ENCODE data around the gene PHF12. TPM values are rescaled to one million over a fixed set of nuclear protein-coding genes. Genes with fewer than 3 reads are reported as not detected.

Gene PHF12
- total RNA-seq, 1 experiment from 2014 or later: 35.7 TPM

- TF ChIP-seq CEBPB (IDR thresholded peaks at IDR 0.05; ENCODE audit: low read depth): no peak
- TF ChIP-seq SIN3A (IDR thresholded peaks at IDR 0.05; ENCODE audit: low read depth): no peak
- no peak for TF ChIP-seq JUND (IDR thresholded peaks at IDR 0.05)
- TF ChIP-seq FOSL1 (IDR thresholded peaks at IDR 0.05; ENCODE audit: low read depth): no peak
- no peak for TF ChIP-seq EZH2 (IDR thresholded peaks at IDR 0.05)
- TF ChIP-seq ZNF274 (IDR thresholded peaks at IDR 0.05; ENCODE audit: low read depth, low read length): no peak
- no peak for TF ChIP-seq ATF3 (IDR thresholded peaks at IDR 0.05)
Observed at GRCh38 chr17:28951991-28952975, 965 bp upstream of the PHF12 start (continued).

- Histone ChIP-seq H3K4me3 (replicated peaks in 1 of 2; ENCODE audit: low read depth in 1 of 2, low read length in 2 of 2) (peak overlapping the region; percentile 81 to 92), H3K9ac (ENCODE audit: low read length) (peak overlapping the region; percentile 70), H3K79me2 (ENCODE audit: insufficient read depth, low read length) (peaks cover 50% of the 10 kb centered on the region), H3K9me3 (ENCODE audit: control insufficient read depth in 1 of 2, insufficient read depth in 1 of 2, low read depth in 1 of 2, low read length in 2 of 2) (no peaks in the 10 kb centered on the region), H4K20me1 (ENCODE audit: insufficient read depth) (no peaks in the 10 kb centered on the region), H3K36me3 (ENCODE audit: control insufficient read depth in 1 of 2, insufficient read depth in 2 of 2, low read length in 2 of 2) (peaks cover 2 to 6% of the 10 kb centered on the region in 2 experiments; a peak in 2 of 4 replicates), H3K27ac (ENCODE audit: low read depth, low read length) (peak overlapping the region; percentile 83), H3K27me3 (ENCODE audit: insufficient read depth, low read length) (no peaks in the 10 kb centered on the region), H3K4me2 (ENCODE audit: low read length) (peak overlapping the region; percentile 90), H3K9me2 (ENCODE audit: insufficient read depth) (no peaks in the 10 kb centered on the region), H2AFZ (ENCODE audit: low read depth, low read length, poor library complexity, severe bottlenecking) (no peak overlapping the region), H3K4me1 (ENCODE audit: control insufficient read depth in 1 of 2, insufficient read depth in 2 of 2, low read length in 2 of 2) (peaks cover 16 to 28% of the 10 kb centered on the region in 2 experiments)
- CTCF ChIA-PET: interaction anchor here (0.8 to 4.5 kb wide), 11 partner anchors 13 to 641 kb away, joined by 3 to 68 read pairs (median 5); partner anchors contain the start of genes BLTP2, RPL23A and TLCD1
- no peak for ATAC-seq
- POLR2A ChIA-PET: interaction anchor here (0.5 to 1.8 kb wide), 10 partner anchors 9 to 399 kb away, joined by 3 to 25 read pairs (median 5); partner anchors contain the start of genes MYO18A, RPL23A and TLCD1
- RAD21 ChIA-PET (ENCODE audit: low non-redundant PET in 1 of 2, low total read pairs in 2 of 2, uncharacterized antibody in 2 of 2, unreplicated experiment in 2 of 2): interaction anchor here (0.6 to 1.5 kb wide), 3 partner anchors 189 to 224 kb away, joined by 5 to 10 read pairs (median 9); partner anchors contain the start of gene TLCD1 (in 2 of the 2)
- TF ChIP-seq EZH2 (IDR thresholded peaks at IDR 0.05): no peak
- no peak for TF ChIP-seq FOSL1 (IDR thresholded peaks at IDR 0.05; ENCODE audit: low read depth)
- TF ChIP-seq ZFX (IDR thresholded peaks at IDR 0.05): peak; percentile 77
- TF ChIP-seq CTCF (IDR thresholded peaks at IDR 0.05 in 2 of 3, conservative IDR thresholded peaks at IDR 0.05 in 1 of 3; ENCODE audit: borderline replicate concordance in 1 of 3, insufficient read depth in 1 of 3, low read depth in 2 of 3, low read length in 2 of 3): no peak
- BruUV-seq (replicated peaks): no TSS peak
- intact Hi-C loops (cut with micrococcal nuclease): loop anchor here (1.0 kb wide), 1 partner anchor 48 kb away; the partner anchor contains the start of gene DHRS13
- no peak for DNase-seq (ENCODE audit: low read depth, low spot score)
Observed at GRCh38 chr17:28950752-28951427, 428 bp downstream of the PHF12 start.
